DMS153 treated with DMSO at 0.1 percent for 48 hours (cell line): ENCODE results near the gene CDS1.
"Not testable (repeated sequence)": the region's sequence is repeated elsewhere in the genome, so short reads cannot be mapped to it uniquely, and the experiment has no call there.

Source experiments
- DNase-seq: peaks from one replicate; lab custom pipeline; 2025; ENCODE audit not compliant: unreplicated experiment; lab: John Stamatoyannopoulos, UW

Gene CDS1

GRCh38 chr4:84606645-84607044 is 23.7 kb downstream of the CDS1 start:
- DNase-seq, result no peak

GRCh38 chr4:84611531-84611930 is 28.6 kb downstream of the CDS1 start:
- no peak for DNase-seq

DNA sequence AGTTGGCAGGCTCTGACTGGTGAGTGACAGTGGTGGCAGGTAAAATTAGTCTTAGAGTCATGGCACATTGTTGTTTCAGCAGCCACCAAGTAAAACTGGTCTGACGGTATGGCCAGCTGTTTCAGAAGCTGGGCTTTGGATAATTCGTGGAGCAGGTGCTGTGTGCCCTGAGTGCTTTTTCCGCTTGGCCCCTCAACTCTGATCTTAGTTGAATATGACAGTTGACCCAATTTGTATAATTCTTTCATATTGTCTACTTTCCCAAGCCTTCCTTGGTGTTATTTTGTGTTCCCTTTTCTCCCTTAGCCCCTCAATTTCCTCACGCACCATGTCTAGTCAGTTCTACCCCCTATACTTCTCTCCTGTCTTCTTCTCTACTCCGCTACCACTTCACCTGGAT is 32.0 kb downstream of the CDS1 start:
- no peak for DNase-seq

DNA sequence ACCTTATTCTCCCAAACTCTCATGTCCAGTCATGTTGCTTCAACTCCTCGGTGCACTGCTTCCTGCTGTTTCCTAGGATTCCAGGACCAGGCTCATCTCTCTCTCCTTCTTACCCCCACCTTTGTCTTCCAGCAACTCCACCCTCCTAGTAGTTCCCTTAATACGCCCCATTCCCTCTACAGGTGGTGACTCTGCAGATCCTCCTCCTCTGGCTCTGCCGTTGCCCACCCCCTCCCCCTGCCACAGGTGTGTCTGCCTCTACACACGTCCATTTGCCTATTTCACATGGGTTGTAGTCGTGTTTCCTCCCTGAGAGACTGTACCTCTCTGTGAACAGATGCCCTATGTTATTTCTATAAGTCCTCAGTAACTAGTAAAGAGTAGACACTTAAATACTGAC is 32.4 kb downstream of the CDS1 start:
- no peak for DNase-seq

DNA sequence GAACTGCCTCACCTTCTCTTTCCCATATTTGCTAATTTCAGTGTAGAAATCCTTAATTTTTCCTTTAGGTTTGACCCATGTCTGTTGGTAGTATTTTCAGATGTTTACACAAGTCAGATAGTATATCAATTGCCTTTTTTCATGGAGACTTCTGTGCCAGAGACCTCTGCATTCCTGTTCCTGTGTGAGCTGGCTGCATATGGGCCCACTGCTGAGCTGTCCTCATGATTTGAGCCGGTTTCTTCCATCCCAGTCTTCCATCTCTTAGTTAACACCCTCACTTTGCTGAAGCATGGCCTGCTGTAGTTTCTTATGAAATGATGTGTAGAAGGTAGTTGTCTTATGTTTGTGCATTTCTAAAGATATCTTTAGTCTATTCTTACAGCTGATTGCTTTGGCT is 40.0 kb downstream of the CDS1 start:
- no peak for DNase-seq

DNA sequence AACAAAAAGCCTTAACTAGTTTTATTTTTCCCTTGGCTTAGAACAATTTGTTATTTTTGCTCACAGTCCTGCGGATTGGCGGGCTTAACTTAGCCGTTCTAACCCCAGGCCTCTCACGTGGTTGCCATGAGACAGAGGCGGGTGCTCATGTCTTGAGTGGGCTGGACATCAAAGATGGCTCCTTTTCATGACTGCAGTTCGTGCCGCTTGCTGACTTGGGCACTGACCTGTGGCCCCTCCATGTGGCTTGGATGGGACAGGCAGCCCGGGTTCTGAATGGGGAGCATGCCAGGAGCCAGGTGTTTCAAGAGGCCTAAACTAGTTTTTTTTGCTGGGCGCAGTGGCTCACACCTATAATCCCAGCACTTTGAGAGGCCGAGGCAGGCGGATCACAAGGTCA is 40.7 kb downstream of the CDS1 start:
- DNase-seq, result no peak

DNA sequence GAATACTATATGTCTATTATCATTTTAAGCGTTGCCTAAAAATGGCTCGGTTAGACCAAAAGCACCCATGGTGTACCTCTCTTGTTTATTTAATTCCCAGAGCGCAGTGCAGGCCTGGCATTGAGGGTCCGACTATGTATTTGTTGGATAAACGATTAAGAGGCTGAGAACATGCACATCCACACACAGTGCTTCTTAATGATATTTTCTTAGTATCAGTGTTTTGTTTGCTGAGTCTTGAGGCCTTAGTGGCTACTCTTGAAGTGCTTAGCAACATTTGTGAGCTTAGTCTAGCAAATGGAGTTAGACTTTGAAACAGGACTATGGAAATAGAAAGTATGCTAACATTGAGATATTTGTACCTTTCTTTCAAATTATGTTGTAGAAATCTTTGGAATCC is 43.7 kb downstream of the CDS1 start:
- DNase-seq, result no peak

GRCh38 chr4:84631573-84631972 is 48.6 kb downstream of the CDS1 start:
- no peak for DNase-seq

DNA sequence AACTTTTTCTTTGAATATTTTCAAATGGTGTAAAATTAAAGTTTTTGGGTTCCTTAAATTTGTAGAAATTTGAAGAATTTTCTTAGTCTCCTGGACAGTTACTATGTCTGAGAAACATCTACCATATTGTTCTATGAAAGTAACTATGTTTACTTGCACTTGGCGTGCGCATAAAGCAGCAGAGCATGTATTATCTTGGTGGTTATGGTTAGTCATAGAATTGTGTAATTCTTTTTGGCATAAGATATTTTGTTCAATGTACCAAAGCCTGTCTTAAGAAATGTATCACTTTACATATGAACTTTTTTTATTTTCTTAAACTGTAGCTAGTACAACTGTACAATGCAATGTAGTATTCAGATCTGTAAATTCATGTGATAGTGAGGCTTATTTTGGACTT is 49.2 kb downstream of the CDS1 start:
- DNase-seq, result no peak

GRCh38 chr4:84634961-84635360 is 52.0 kb downstream of the CDS1 start:
- no peak for DNase-seq

- DNase-seq, result no peak
Measured at GRCh38 chr4:84638092-84638491, 55.2 kb downstream of the CDS1 start.

DNA sequence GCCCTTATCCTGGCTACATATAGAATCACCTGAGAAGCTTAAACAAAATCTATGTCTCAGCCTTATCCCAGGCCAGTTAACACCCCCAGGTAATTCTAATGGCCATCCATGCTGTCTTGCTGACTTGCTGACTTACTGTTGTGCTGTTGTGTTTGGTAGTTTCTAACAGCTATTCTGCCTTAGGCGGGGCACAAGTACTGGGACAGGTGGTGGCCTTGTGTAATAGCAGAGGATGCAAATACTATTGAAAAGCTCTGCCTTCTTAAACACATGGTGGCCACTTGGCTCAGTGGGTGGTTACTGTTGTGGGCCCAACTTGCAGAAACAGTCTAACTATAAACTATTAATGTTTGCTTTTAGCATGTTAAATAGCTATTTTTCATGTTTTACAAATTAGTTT is 56.2 kb downstream of the CDS1 start:
- no peak for DNase-seq

- no peak for DNase-seq
Measured at GRCh38 chr4:84644087-84644486, 61.2 kb downstream of the CDS1 start.

DNA sequence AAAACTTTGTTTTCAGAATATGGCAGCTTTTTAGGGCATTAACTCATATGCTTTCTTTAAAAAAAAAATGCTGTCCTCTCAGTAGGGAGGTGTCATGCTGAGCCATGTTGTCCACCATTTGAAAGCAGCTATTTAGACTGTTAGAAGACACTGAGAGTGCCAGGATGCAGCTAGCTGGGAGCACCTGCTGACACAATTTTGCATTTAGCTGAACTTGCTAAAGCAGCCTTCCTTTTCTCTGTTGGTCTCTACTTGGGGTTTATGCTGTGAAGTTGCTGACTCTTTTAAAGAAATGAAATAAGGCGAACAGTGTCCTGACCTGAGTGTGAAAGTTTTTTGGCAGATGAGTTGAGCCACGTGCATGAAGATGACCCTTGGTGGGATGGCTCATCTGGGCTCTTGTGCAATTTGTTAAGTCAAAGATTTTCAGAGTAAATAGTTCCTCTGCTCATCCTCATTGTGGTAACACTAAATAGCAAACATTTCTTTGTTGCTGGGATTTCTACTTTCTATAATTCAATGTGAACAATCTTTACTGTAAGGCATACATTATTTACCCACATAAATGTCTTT is 64.5 kb downstream of the CDS1 start:
- no peak for DNase-seq

DNA sequence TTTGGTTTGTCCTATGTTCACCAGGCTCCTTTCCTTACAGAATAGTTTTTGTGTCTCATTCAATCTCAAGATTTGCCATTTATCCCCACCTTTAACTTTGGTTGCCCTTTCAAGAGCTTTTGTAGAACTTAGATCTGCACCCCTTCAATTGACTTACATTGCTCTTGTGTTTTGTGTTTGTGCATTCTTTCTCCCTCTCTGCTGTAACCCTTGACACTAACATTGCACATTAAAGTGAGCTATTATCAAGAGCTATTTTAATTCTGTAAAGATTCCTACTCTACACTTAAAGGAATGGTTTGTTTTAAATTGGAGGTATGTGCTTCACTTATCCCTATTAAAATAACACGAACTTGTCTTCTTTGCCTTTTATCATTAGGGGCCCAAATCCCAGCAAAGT is 65.3 kb downstream of the CDS1 start:
- no peak for DNase-seq

GRCh38 chr4:84648863-84649647 is 66.1 kb downstream of the CDS1 start:
- no peak for DNase-seq

DNA sequence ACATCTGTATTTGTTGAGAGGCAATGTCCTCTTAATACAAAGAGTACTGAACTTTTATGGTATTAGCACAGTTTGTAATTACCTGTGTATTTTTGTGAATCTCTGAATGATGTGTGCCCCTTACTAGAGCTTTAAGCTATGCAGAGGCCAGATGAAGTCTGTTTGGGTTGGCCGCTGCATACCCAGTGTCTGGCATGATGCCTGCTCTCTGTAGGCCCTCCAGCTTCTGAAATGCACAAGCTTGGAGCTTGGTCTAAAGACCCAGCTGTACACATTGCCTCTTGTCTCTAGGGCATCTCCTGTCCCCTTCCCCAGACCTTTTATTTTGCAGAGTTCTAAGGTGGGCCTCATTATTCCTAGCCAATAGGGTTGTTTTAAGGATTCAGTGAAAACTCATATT is 68.6 kb downstream of the CDS1 start:
- DNase-seq, result no peak

DNA sequence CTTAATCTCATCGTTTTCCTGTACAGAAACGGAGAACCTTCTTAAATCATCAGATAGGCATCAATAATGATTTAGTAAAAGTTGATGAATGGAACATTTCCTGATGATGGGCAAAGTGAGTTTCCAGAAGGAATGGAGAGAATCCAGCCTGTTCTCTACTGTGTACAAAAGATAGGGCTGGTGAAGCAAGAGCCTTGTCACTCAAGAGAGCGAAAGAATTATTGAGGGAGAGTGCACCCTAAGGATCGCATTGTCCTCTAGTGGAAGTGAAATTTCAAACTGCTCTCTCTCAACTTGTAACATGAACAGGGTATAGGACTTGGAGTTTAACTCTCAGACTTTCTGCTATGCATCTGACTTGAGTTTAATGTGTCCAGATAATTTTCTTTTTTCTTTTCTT is 69.6 kb downstream of the CDS1 start:
- no peak for DNase-seq

GRCh38 chr4:84660606-84661005 is 77.7 kb downstream of the CDS1 start:
- no peak for DNase-seq

GRCh38 chr4:84661191-84661939 is 78.4 kb downstream of the CDS1 start:
- no peak for DNase-seq

- DNase-seq, result not testable (repeated sequence)
Measured at GRCh38 chr4:84664767-84665166, 81.8 kb downstream of the CDS1 start.

GRCh38 chr4:84666439-84666838 is 83.5 kb downstream of the CDS1 start:
- DNase-seq, result no peak
